Measurements from ENCODE around the gene ARMC9.
"Not testable (repeated sequence)": the region's sequence is repeated elsewhere in the genome, so short reads cannot be mapped to it uniquely, and the experiment has no call there.

Gene ARMC9

GRCh38 chr2:231181860-231182512 lies 16.4 kb upstream of the ARMC9 start:
- peak; percentile 56 for DNase-seq (ENCODE audit: low spot score)

DNA sequence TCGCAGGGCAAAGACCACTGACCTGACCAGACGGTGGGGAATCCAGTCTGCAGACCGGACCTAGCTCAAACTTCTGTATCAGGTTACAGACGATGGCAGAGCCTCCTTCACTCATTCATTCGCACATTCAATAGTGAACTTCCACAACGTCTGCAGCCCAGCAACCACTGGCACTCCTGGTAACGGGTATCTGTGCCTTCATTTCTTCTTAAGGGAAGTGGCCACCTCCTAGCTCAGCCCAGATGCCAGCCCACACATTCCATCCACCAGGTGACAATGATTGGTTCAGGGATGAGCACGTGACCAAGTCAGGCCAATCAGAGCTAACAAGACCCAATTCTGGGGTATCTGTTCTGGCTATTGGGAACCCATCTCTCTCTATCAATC lies 15.9 kb upstream of the ARMC9 start:
- DNase-seq (ENCODE audit: low spot score) = no peak

DNA sequence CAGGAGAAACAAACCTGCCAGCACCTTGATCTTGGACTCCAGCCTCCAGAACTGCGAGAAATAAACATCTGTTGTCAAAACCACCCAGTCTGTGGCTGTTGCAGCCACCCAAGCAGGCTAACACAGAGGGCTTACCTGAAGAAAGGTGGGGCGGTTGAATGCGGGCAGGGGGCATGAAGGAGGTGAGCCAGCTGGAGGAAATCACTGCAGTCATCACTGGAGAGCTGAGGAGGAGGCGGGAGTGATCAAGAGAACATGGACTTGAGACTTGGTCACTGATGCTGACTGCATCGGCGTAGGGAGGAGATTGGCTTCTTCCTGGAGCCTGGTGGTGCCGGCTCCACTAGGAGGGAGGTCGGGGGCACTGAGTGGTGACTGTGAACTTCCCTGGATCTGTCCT lies 14.6 kb upstream of the ARMC9 start:
- DNase-seq (ENCODE audit: low spot score) = no peak

- no peak for DNase-seq (ENCODE audit: low spot score)
Measured at GRCh38 chr2:231184319-231184718, 14.1 kb upstream of the ARMC9 start.

DNA sequence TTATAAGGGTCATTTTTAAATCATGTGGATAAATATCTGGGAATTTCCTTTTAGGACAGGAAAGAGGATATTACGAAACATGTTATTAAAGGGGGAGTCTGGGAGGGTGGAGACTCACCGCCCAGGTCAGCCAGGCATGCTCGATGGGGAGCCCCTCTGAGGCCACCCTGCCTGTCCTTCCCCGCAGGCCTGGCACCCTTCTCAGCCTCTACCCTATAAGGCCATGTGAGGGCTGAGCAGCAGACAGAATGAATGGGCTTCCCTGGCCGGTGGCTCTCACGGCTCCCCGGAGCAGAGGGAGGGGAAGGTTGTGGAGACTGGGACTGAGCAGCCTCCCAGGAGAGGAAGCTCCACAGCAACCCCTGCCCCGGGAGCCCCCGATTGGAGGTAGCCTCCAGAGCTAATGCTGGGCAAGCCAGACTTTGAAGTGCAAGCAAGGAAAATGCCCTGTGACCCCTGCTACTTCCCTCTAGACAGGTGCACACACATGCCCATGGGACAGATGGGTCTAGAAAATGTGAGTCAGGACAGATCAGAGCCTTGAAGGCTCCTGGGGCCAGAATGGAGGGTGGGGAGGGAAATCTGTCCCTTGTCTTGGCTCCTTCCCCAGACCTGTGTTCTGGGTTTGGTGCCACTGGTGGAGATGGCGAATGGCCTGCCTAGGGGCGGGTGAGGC lies 13.2 kb upstream of the ARMC9 start:
- DNase-seq (ENCODE audit: low spot score) = no peak

DNA sequence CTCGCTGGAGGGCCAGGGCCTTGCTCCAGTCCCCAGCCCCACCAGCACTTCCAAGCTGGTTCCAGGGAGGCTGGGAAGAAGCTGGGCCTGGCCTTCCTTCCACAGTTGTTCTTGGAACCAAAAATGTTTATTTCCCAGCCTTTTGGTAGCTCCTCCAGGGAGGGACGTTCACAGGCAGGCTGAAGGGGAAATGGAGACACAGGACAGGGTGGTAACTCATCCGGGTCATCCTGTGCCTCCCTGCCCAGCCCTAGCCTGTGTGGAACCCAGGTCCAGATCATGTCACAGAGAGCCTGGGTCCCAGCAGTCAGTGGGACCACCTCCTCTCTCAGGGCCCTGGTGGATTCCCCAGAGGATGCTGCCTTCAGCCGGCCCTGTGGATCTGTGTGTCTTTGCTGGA lies 12.5 kb upstream of the ARMC9 start:
- no peak for DNase-seq (ENCODE audit: low spot score)

DNA sequence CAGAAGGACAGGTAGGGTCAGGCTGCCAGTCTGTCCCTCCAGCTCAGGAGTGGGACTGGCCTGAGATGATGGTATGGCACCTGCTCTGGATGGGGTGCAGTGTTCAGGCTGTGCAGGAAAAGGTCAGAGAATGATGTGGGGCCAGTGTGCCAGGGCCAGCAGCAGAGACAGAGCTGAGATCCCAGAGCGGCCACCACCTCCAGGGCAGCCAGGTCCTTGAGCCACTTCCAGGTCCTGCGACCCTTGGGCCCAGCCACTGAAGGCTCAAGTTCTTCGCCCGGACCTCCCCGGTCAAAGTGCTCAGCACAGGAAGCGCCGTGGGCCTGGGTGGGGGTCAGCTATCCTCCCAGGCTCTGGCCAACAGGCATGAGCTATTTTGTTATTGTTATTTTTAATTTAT lies 12.1 kb upstream of the ARMC9 start:
- no peak for DNase-seq (ENCODE audit: low spot score)

DNA sequence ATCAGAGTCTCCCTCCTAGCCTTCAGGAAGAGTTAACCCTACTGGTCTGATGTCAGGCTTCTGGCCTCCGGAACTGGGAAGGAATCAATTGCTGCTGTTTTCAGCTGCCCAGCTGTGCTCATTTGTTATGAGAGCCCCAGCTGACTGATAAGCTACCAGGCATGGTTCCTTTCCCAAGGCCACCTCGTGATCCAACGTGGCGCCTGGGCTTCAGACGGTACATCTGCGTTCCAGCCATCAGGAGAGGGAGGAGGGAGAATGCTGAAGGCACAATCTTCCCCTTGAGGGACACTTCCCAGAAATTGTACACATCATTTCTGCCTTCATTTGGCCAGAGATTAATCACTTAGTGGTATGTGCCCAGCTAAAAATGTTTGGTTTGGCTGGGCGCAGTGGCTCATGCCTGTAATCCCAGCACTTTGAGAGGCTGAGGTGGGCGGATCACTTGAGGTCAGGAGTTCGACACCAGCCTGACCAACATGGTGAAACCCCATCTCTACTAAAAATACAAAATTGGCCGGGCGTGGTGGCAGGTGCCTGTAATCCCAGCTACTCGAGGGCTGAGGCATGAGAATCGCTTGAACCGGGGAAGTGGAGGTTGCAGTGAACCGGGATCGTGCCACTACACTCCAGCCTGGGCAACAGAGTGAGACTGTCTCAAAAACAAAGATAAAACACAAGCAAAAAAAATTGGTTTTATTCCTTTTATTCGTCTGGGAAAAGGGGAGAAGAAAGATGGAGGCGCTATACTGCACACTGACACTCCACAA lies 10.5 kb upstream of the ARMC9 start:
- DNase-seq (ENCODE audit: low spot score) = no peak

DNA sequence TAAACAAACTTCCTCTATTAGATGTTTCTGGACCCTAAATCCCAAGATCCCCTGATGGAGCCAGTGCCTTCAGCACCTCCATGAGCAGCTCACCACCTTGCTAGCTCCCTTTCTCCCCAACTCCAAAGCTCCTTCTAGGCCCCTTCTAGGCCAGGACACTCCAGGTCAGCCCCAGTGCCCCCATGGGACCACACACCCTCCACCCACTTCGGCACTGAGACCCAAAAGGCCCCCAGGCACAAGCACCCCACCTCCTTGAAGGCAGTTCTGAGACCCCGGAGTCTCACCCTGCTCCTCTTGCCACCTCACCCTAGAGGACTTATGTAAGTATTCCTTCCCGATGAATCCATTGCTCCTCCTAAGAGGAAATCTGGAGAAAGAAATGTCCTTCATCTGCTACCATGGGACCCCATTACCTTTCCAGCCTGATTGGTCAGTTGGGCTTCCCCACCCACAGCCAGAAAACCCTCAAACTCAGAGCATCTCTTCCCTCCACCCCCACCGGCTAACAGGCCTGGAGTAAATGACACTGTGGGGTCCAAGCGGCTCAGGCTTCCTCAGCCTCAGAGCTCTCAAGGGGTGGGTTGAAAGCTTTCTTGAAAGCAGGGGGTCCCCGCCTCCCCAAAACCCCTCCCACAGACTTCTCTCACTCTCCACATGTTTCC lies 9.8 kb upstream of the ARMC9 start:
- no peak for DNase-seq (ENCODE audit: low spot score)

DNA sequence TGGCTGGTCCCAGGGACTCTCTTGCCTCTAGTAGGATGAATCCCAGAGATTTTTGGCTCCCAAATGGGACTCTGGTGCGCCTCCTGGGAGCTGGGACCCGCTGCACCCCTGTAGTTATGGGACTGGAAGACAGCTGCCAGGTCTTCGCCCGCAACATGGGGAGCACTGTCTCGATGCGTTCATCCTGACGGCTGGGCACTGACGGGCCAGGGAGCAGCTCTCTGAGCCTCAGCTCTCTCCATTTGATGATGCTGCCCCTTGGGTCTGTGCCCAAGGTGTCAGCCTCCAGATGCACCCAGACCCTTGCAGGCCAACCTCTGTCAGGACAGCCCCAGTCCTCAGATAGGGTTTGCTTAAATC lies 9.3 kb upstream of the ARMC9 start:
- DNase-seq (ENCODE audit: low spot score) = no peak

GRCh38 chr2:231189571-231190495 lies 8.6 kb upstream of the ARMC9 start:
- DNase-seq (ENCODE audit: low spot score) = no peak

DNA sequence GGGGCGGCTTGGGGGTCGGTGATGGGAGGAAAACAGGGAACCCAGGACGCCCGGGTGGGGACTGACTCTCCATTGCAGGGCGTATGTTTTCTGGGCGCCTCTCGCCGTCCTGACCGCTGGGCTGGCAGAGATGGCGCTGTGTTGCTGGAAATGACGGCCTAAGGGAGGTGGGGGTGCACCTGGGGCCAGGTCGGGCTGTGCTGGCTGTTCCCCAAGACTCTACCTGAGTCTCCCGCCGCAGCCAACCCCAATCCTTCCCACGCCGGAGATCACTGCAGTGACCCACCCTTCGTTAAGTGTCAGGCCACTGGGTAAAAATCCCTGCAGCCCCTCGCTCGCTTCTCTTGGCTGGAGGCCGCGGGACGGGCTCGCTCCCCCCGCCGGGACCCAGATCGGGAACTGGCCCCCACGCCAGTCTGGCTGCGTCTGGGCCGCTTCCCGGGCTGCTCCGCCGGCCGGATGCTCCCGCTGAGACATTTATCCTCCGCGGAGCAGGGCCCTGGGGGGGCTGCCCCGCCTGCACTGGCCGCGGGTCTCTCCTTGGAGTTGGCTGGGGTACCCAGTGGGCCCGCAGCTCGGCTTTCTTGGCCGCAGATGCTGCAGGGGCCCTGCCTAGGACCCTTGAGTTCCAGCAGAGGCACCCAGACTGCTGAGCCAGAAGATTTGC lies 7.8 kb upstream of the ARMC9 start:
- no peak for DNase-seq (ENCODE audit: low spot score)

- no peak for DNase-seq (ENCODE audit: low spot score)
Measured at GRCh38 chr2:231191896-231192872, 6.2 kb upstream of the ARMC9 start.

GRCh38 chr2:231193216-231193615 lies 5.2 kb upstream of the ARMC9 start:
- no peak for DNase-seq (ENCODE audit: low spot score)

GRCh38 chr2:231196592-231196991 lies 1.8 kb upstream of the ARMC9 start:
- no peak for DNase-seq (ENCODE audit: low spot score)

- not testable (repeated sequence) for DNase-seq (ENCODE audit: low spot score)
Measured at GRCh38 chr2:231197196-231197595, 1.2 kb upstream of the ARMC9 start.

GRCh38 chr2:231197706-231198290 lies 633 bp upstream of the ARMC9 start:
- no peak for DNase-seq (ENCODE audit: low spot score)

- DNase-seq (ENCODE audit: low spot score) = no peak
Measured at GRCh38 chr2:231199219-231199618, 788 bp downstream of the ARMC9 start.

- DNase-seq (ENCODE audit: low spot score) = no peak
Measured at GRCh38 chr2:231200805-231201474, 2.5 kb downstream of the ARMC9 start.

Measured in germinal center (tissue), 1 donor.